IMR-90 (cell line): ENCODE measurements around the gene FAM3D. TPM values are rescaled to one million over a fixed set of nuclear protein-coding genes. Genes with fewer than 3 reads are reported as not detected.

Source experiments
- ATAC-seq: fragments of 200-7000 bp; cut with Tn5 transposase; 2 replicates; pipeline ENCODE4 v1.9.1; 2020; ENCODE audit warnings: low read depth, mild to moderate bottlenecking, moderate library complexity
- BruUV-seq: library from RNA; stranded (reverse); fragments of 400-500 nt; replicated peaks from 2 replicates; lab custom pipeline; 2021; lab: Mats Ljungman, UMichigan
- CTCF ChIA-PET: fragments of 300-600 bp; formaldehyde crosslinking; extraction: SDS; loops from one replicate; lab custom pipeline; 2021; ENCODE audit warnings: antibody characterized with exemption; lab: Yijun Ruan, JAX
- POLR2A ChIA-PET: fragments of 300-600 bp; sonication (Branson Sonifier 250); formaldehyde crosslinking; loops from one replicate; lab custom pipeline; 2022; ENCODE audit warnings: antibody characterized with exemption; ENCODE audit not compliant: unreplicated experiment; lab: Charles Lee
- DNase-seq: peaks from one replicate; pipeline ENCODE4 v3.0.0; 2013
- H2AFZ ChIP-seq: replicated peaks from 2 replicates; pipeline ENCODE3; 2013; ENCODE audit warnings: low read length, mild to moderate bottlenecking; ENCODE audit not compliant: poor library complexity
- H2AK5ac ChIP-seq: 2 replicates; pipeline ENCODE4 v1.6.1; 2013; ENCODE audit warnings: low read depth, low read length, inconsistent platforms
- H2AK9ac ChIP-seq: replicated peaks from 2 replicates; pipeline ENCODE3; 2013; ENCODE audit warnings: mild to moderate bottlenecking, low read depth, low read length, moderate library complexity; ENCODE audit not compliant: poor library complexity
- H2BK120ac ChIP-seq: 2 replicates; pipeline ENCODE4 v1.6.1; 2013; ENCODE audit warnings: low read depth, low read length, inconsistent platforms
- H2BK15ac ChIP-seq: 3 replicates; pipeline ENCODE4 v1.6.1; 2013; ENCODE audit warnings: low read depth, low read length, inconsistent platforms
- H2BK20ac ChIP-seq: 2 replicates; pipeline ENCODE4 v1.6.1; 2013; ENCODE audit warnings: low read depth, mild to moderate bottlenecking, inconsistent platforms, low read length, moderate library complexity
- H2BK5ac ChIP-seq: 2 replicates; pipeline ENCODE4 v1.6.1; 2013; ENCODE audit warnings: mild to moderate bottlenecking, low read depth, low read length, inconsistent platforms; ENCODE audit not compliant: poor library complexity, severe bottlenecking
- H3K14ac ChIP-seq: replicated peaks from 2 replicates; pipeline ENCODE4 v1.6.1; 2013; ENCODE audit warnings: low read depth, low read length, inconsistent platforms
- H3K18ac ChIP-seq: 2 replicates; pipeline ENCODE4 v1.6.1; 2013; ENCODE audit warnings: low read depth, low read length, control low read depth
- H3K23ac ChIP-seq: 2 replicates; pipeline ENCODE4 v1.6.1; 2013; ENCODE audit warnings: low read depth, low read length, inconsistent platforms
- H3K27ac ChIP-seq: 2 replicates; pipeline ENCODE4 v1.5.1; 2013; ENCODE audit warnings: mild to moderate bottlenecking, control low read depth, low read length; ENCODE audit not compliant: insufficient read depth
- H3K27me3 ChIP-seq: 2 replicates; pipeline ENCODE4 v1.6.1; 2013; ENCODE audit warnings: low read length; ENCODE audit not compliant: control insufficient read depth, insufficient read depth
- H3K36me3 ChIP-seq: 2 replicates; pipeline ENCODE4 v1.6.1; 2013; ENCODE audit warnings: low read length, mixed read lengths; ENCODE audit not compliant: control insufficient read depth, insufficient read depth
- H3K4ac ChIP-seq: 2 replicates; pipeline ENCODE4 v1.6.1; 2013; ENCODE audit warnings: low read depth, low read length, inconsistent platforms
- H3K4me1 ChIP-seq: 2 replicates; pipeline ENCODE4 v1.6.1; 2013; ENCODE audit warnings: low read length, mixed read lengths; ENCODE audit not compliant: control insufficient read depth, insufficient read depth
- H3K4me2 ChIP-seq: 2 replicates; pipeline ENCODE4 v1.6.1; 2013; ENCODE audit warnings: low read depth, mild to moderate bottlenecking, control low read depth, low read length, moderate library complexity
- H3K4me3 ChIP-seq: 2 replicates; pipeline ENCODE4 v1.5.1; 2013; ENCODE audit warnings: low read depth, mild to moderate bottlenecking, control low read depth, low read length, moderate library complexity; ENCODE audit not compliant: insufficient read depth
- H3K56ac ChIP-seq: 2 replicates; pipeline ENCODE4 v1.6.1; 2013; ENCODE audit warnings: low read length, inconsistent platforms; ENCODE audit not compliant: insufficient read depth; ENCODE audit errors: extremely low read depth
- H3K79me1 ChIP-seq, 2 experiments: 2 replicates each; pipeline ENCODE4 v1.6.1; 2013; ENCODE audit warnings: low read length in 2 of 2, inconsistent platforms in 1 of 2, low read depth in 1 of 2
- H3K9ac ChIP-seq: 2 replicates; pipeline ENCODE4 v1.6.1; 2013; ENCODE audit warnings: low read depth, low read length, control low read depth
- H3K9me1 ChIP-seq: 2 replicates; pipeline ENCODE4 v1.6.1; 2013; ENCODE audit warnings: low read length, inconsistent platforms; ENCODE audit not compliant: insufficient read depth
- H3K9me3 ChIP-seq: 2 replicates; pipeline ENCODE4 v1.6.1; 2013; ENCODE audit warnings: low read length; ENCODE audit not compliant: control insufficient read depth, insufficient read depth
- H4K20me1 ChIP-seq: 2 replicates; pipeline ENCODE4 v1.6.1; 2013; ENCODE audit warnings: low read length, inconsistent platforms; ENCODE audit not compliant: insufficient read depth
- H4K5ac ChIP-seq: 2 replicates; pipeline ENCODE4 v1.6.1; 2013; ENCODE audit warnings: mild to moderate bottlenecking, low read depth, low read length, control low read depth
- H4K8ac ChIP-seq, 2 experiments: 2 replicates each; pipeline ENCODE4 v1.6.1; 2013; ENCODE audit warnings: low read depth in 2 of 2, low read length in 2 of 2, control low read depth in 1 of 2, inconsistent platforms in 1 of 2
- H4K91ac ChIP-seq: 2 replicates; pipeline ENCODE4 v1.6.1; 2013; ENCODE audit warnings: low read depth, low read length, inconsistent platforms; ENCODE audit not compliant: insufficient read depth
- CEBPB ChIP-seq: IDR thresholded peaks from 2 replicates; pipeline ENCODE4 v1.6.1; 2012; ENCODE audit warnings: low read depth, low read length, improper control_type of control experiment
- CHD1 ChIP-seq: IDR thresholded peaks from 2 replicates; pipeline ENCODE4 v1.6.1; 2012; ENCODE audit warnings: low read depth, low read length, improper control_type of control experiment
- FOS ChIP-seq: fragments of 150-350 bp; IDR thresholded peaks from 2 replicates; pipeline ENCODE4 v1.6.1; 2016; ENCODE audit warnings: low read depth, low read length
- MAFK ChIP-seq: IDR thresholded peaks from 2 replicates; pipeline ENCODE4 v1.6.1; 2012; ENCODE audit warnings: low read depth, low read length, improper control_type of control experiment
- MAZ ChIP-seq: IDR thresholded peaks from 2 replicates; pipeline ENCODE4 v1.6.1; 2012; ENCODE audit warnings: low read depth, mild to moderate bottlenecking, low read length, improper control_type of control experiment, moderate library complexity, borderline replicate concordance
- MXI1 ChIP-seq: IDR thresholded peaks from 2 replicates; pipeline ENCODE4 v1.6.1; 2012; ENCODE audit warnings: low read depth, mild to moderate bottlenecking, low read length, moderate library complexity, borderline replicate concordance
- NFE2L2 ChIP-seq: fragments of 150-350 bp; IDR thresholded peaks from 2 replicates; pipeline ENCODE4 v1.6.1; 2016; ENCODE audit warnings: low read depth, mild to moderate bottlenecking, low read length
- POLR2A ChIP-seq: IDR thresholded peaks from 2 replicates; pipeline ENCODE4 v1.6.1; 2012; ENCODE audit warnings: mild to moderate bottlenecking, low read depth, low read length
- RAD21 ChIP-seq: IDR thresholded peaks from 2 replicates; pipeline ENCODE4 v1.6.1; 2012; ENCODE audit warnings: low read length, improper control_type of control experiment
- RCOR1 ChIP-seq: IDR thresholded peaks from 2 replicates; pipeline ENCODE4 v1.6.1; 2012; ENCODE audit warnings: mild to moderate bottlenecking, low read length, improper control_type of control experiment; ENCODE audit not compliant: insufficient replicate concordance
- RFX5 ChIP-seq: IDR thresholded peaks from 2 replicates; pipeline ENCODE4 v1.8.0; 2012; ENCODE audit warnings: low read depth, mild to moderate bottlenecking, low read length, moderate library complexity
- SMC3 ChIP-seq: fragments of 150-350 bp; IDR thresholded peaks from 2 replicates; pipeline ENCODE4 v1.6.1; 2016; ENCODE audit warnings: low read depth, mild to moderate bottlenecking, antibody characterized with exemption, low read length, moderate library complexity
- WGBS, 2 experiments: methylation state at CpG; one replicate each; pipeline versions ENCODE4 v1.1.5 to v1.1.7; 2013; ENCODE audit warnings: missing lambda C conversion rate in 2 of 2; ENCODE audit not compliant: insufficient read length in 1 of 2; ENCODE audit errors: extremely low coverage in 2 of 2; 5-methylcytosine and 5-hydroxymethylcytosine counted together
- dilution Hi-C: fragments of 300-500 bp; cut with HindIII; formaldehyde crosslinking; loops from one replicate; pipeline ENCODE4 v1.14.3; 2018; ENCODE audit warnings: low sequenced_read_pairs; ENCODE audit not compliant: unreplicated experiment
- in situ Hi-C: fragments of 300-500 bp; cut with MboI; formaldehyde crosslinking; loops from 3 replicates; pipeline ENCODE4 v1.14.3; 2019; ENCODE audit warnings: low sequenced_read_pairs, inconsistent platforms, mixed read lengths
- intact Hi-C: fragments of 100-400 bp; cut with micrococcal nuclease; formaldehyde crosslinking; loops from 2 replicates; pipeline ENCODE4 v1.10.0; 2022
- polyA plus RNA-seq, 3 experiments: library from polyadenylated mRNA; depleted of rRNA; stranded (reverse); fragments of >200 nt; gene quantifications; 2 replicates each; pipeline ENCODE4 v1.2.3, GENCODE V29; 2012; ENCODE audit warnings: low replicate concordance in 1 of 3
- total RNA-seq: library from RNA; depleted of rRNA; stranded (reverse); fragments of >200 nt; gene quantifications from 2 replicates; pipeline ENCODE4 v1.2.3, GENCODE V29; 2012
- TF ChIP-seq, protein P1 (sequence below): fragments of 150-350 bp; IDR thresholded peaks from 2 replicates; pipeline ENCODE4 v1.6.1; 2017; ENCODE audit warnings: mild to moderate bottlenecking, antibody characterized with exemption, low read length, low read depth

The FAM3D gene
- total and polyA plus RNA-seq, 2 of the 4 experiments (the other 2 are of a cell fraction), result not detected

- no TSS peak for BruUV-seq
- Histone ChIP-seq H3K56ac (no peak overlapping the region), H2AFZ (no peak overlapping the region), H2AK9ac (no peak overlapping the region), H3K27ac (no peak overlapping the region), H3K79me1 (no peaks in the 10 kb centered on the region), H4K91ac (no peak overlapping the region), H3K18ac (no peak overlapping the region), H3K4me2 (no peak overlapping the region), H3K4me1 (no peaks in the 10 kb centered on the region), H2BK120ac (no peak overlapping the region), H3K36me3 (no peaks in the 10 kb centered on the region), H3K4me3 (no peak overlapping the region), H2BK20ac (no peak overlapping the region), H2BK15ac (no peak overlapping the region), H3K14ac (no peak overlapping the region), H2BK5ac (no peak overlapping the region), H2AK5ac (no peak overlapping the region), H4K20me1 (no peaks in the 10 kb centered on the region), H3K4ac (no peak overlapping the region), H4K8ac (no peak overlapping the region), H3K27me3 (peaks cover 21% of the 10 kb centered on the region), H3K9me1 (no peaks in the 10 kb centered on the region), H3K23ac (no peak overlapping the region), H3K9ac (no peak overlapping the region), H4K5ac (no peak overlapping the region), H3K9me3 (peaks cover under 1% of the 10 kb centered on the region; the same call in 1 of the 2 replicates)
- in situ Hi-C loops, result no loop called here
- DNase-seq (no peak), ATAC-seq (no peak)
- ChIA-PET CTCF (no interaction called here), POLR2A (no interaction called here)
- dilution Hi-C loops, result no loop called here
- WGBS, 2 experiments, result no CpG with 5 or more reads among the region's 7 CpGs
- TF ChIP-seq FOS (no peak), POLR2A (no peak), RFX5 (no peak), RCOR1 (no peak), NFE2L2 (0 out of 2 replicates have a peak, but pooled peaks have one; percentile 27), MAZ (no peak), RAD21 (no peak), CHD1 (no peak), MAFK (no peak), SMC3 (no peak), MXI1 (no peak), CEBPB (no peak)
- TF ChIP-seq, protein P1, sequence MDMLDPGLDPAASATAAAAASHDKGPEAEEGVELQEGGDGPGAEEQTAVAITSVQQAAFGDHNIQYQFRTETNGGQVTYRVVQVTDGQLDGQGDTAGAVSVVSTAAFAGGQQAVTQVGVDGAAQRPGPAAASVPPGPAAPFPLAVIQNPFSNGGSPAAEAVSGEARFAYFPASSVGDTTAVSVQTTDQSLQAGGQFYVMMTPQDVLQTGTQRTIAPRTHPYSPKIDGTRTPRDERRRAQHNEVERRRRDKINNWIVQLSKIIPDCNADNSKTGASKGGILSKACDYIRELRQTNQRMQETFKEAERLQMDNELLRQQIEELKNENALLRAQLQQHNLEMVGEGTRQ, result peak; percentile 25; the same call in 1 of the 2 replicates
- intact Hi-C loops, result no loop called here
These were observed 56.6 kb downstream of the FAM3D start for GRCh38 chr3:58609990-58610389.
